HG02943 (cell line): ENCODE measurements around the gene GPC5.
A peak's percentile ranks its signal among the peaks of the same experiment; 100 is the strongest.
"Not testable (repeated sequence)": the region's sequence is repeated elsewhere in the genome, so short reads cannot be mapped to it uniquely, and the experiment has no call there.

Experiments used
- ATAC-seq: cut with Tn5 transposase; IDR thresholded peaks from one replicate; pipeline ENCODE4 v1.9.1; 2021; ENCODE audit warnings: mild to moderate bottlenecking, low read depth, moderate library complexity; ENCODE audit not compliant: unreplicated experiment

The GPC5 gene

GRCh38 chr13:91748416-91749089 lies 350.1 kb downstream of the GPC5 start:
- no peak for ATAC-seq

GRCh38 chr13:91758724-91759123 lies 360.3 kb downstream of the GPC5 start:
- ATAC-seq = no peak

GRCh38 chr13:91762957-91763356 lies 364.5 kb downstream of the GPC5 start:
- ATAC-seq = no peak

- ATAC-seq = no peak
These were observed 366.1 kb downstream of the GPC5 start for GRCh38 chr13:91764527-91764926.

GRCh38 chr13:91767651-91768050 lies 369.2 kb downstream of the GPC5 start:
- no peak for ATAC-seq

- no peak for ATAC-seq
These were observed 370.3 kb downstream of the GPC5 start for GRCh38 chr13:91768746-91769145.

- no peak for ATAC-seq
These were observed 372.8 kb downstream of the GPC5 start for GRCh38 chr13:91771229-91771628.

- no peak for ATAC-seq
These were observed 375.3 kb downstream of the GPC5 start for GRCh38 chr13:91773591-91774227.

GRCh38 chr13:91774397-91774796 lies 376.0 kb downstream of the GPC5 start:
- ATAC-seq = no peak

GRCh38 chr13:91776611-91777193 lies 378.3 kb downstream of the GPC5 start:
- no peak for ATAC-seq

- ATAC-seq = no peak
These were observed 379.7 kb downstream of the GPC5 start for GRCh38 chr13:91778123-91778522.

GRCh38 chr13:91781982-91782691 lies 383.7 kb downstream of the GPC5 start:
- not testable (repeated sequence) for ATAC-seq

- peak; percentile 71 for ATAC-seq
These were observed 387.2 kb downstream of the GPC5 start for GRCh38 chr13:91785431-91786119.

GRCh38 chr13:91792054-91792453 lies 393.6 kb downstream of the GPC5 start:
- ATAC-seq = no peak

- no peak for ATAC-seq
These were observed 399.1 kb downstream of the GPC5 start for GRCh38 chr13:91797567-91797966.

- not testable (repeated sequence) for ATAC-seq
These were observed 399.9 kb downstream of the GPC5 start for GRCh38 chr13:91798338-91798737.

GRCh38 chr13:91801772-91802171 lies 403.4 kb downstream of the GPC5 start:
- ATAC-seq = not testable (repeated sequence)

GRCh38 chr13:91802957-91803356 lies 404.5 kb downstream of the GPC5 start:
- no peak for ATAC-seq

GRCh38 chr13:91804724-91805123 lies 406.3 kb downstream of the GPC5 start:
- ATAC-seq = no peak

GRCh38 chr13:91805605-91806004 lies 407.2 kb downstream of the GPC5 start:
- ATAC-seq = no peak

- ATAC-seq = no peak
These were observed 410.7 kb downstream of the GPC5 start for GRCh38 chr13:91809161-91809560.
